ENCODE data around the gene BBS9. TPM values are rescaled to one million over a fixed set of nuclear protein-coding genes. Genes with fewer than 3 reads are reported as not detected.

The BBS9 gene
- total and polyA plus RNA-seq, 9 of the 15 experiments (the other 6 are each of a cell fraction or from before 2014, with no cell fraction given), result 0.77 to 3.3 (median 2.4) TPM

DNA sequence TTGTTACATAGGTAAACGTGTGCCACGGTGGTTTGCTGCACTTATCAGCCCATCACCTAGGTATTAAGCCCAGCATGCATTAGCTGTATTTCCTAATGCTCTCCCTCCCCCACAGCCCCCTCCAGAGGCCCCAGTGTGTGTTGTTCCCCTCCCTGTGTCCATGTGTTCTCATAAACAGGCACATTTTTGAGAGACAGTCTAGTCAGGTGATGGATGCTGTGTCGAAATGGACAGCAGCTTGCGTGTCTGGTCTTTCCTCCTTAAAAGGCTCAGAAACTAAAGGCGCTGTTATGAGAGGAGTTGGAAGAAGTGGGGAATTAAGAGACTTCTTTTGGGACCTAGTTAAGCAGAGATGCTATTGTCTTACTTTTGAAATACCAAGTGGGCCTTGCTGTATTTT is 296.0 kb downstream of the BBS9 start (continued):
- TF ChIP-seq JUN (IDR thresholded peaks at IDR 0.05; ENCODE audit: borderline replicate concordance, low read depth, low read length) (no peak), JUN (CRISPR knock-in tag; IDR thresholded peaks at IDR 0.05; ENCODE audit: borderline replicate concordance) (no peak), COPS2 (conservative IDR thresholded peaks at IDR 0.05) (no peak), RCOR1 (IDR thresholded peaks at IDR 0.05; ENCODE audit: borderline replicate concordance in 1 of 2, low read depth in 2 of 2, low read length in 2 of 2) (no peak), CREM (IDR thresholded peaks at IDR 0.05; ENCODE audit: low read depth) (no peak), TBP (optimal IDR thresholded peaks at IDR 0.05; ENCODE audit: low read depth, low read length) (no peak), SRSF1 (IDR thresholded peaks at IDR 0.05; ENCODE audit: low read depth, low read length) (no peak)

GRCh38 chr7:33425929-33426678 is 296.7 kb downstream of the BBS9 start:
- Histone ChIP-seq H3K79me2 (ENCODE audit: control insufficient read depth, insufficient read depth, low read length) (no peaks in the 10 kb centered on the region), H3K27ac (ENCODE audit: extremely low read depth, low read depth, low read length) (no peak overlapping the region), H2AFZ (ENCODE audit: low read depth, low read length) (no peak overlapping the region), H3K36me3 (ENCODE audit: control insufficient read depth, insufficient read depth, low read length) (no peaks in the 10 kb centered on the region), H3K9me1 (ENCODE audit: control insufficient read depth, insufficient read depth, low read length) (no peaks in the 10 kb centered on the region), H3K9me3 (replicated peaks; ENCODE audit: control insufficient read depth, insufficient read depth, low read depth, low read length) (no peaks in the 10 kb centered on the region), H3K4me1 (replicated peaks in 1 of 2; ENCODE audit: control insufficient read depth in 2 of 2, insufficient read depth in 2 of 2, low read length in 2 of 2) (no peaks in the 10 kb centered on the region), H3K4me2 (ENCODE audit: insufficient read depth, low read length) (no peak overlapping the region), H3K4me3 (no peak overlapping the region), H3K27me3 (ENCODE audit: control insufficient read depth in 2 of 2, insufficient read depth in 2 of 2, low read length in 2 of 2) (no peaks in the 10 kb centered on the region), H4K20me1 (replicated peaks; ENCODE audit: control insufficient read depth, insufficient read depth, low read length) (no peaks in the 10 kb centered on the region), H3K9ac (ENCODE audit: insufficient read depth in 1 of 2, low read depth in 2 of 2, low read length in 2 of 2) (no peak overlapping the region)
- FAIRE-seq (no peak), DNase-seq (ENCODE audit: extremely low read depth in 1 of 4, low spot score in 3 of 4) (no peak), ATAC-seq (no peak)
- 0% methylated on average over 5 of the region's 5 CpGs for WGBS (ENCODE audit: insufficient coverage, low coverage, missing lambda C conversion rate)
- in situ Hi-C loops (cut with MboI), result no loop called here
- ChIA-PET POLR2A (no interaction called here), CTCF (ENCODE audit: low intra/inter-chr PET ratio) (no interaction called here)
- no TSS peak for BruUV-seq (replicated peaks)
- TF ChIP-seq STAG1 (CRISPR knock-in tag; IDR thresholded peaks at IDR 0.05; ENCODE audit: borderline replicate concordance) (no peak), EP300 (IDR thresholded peaks at IDR 0.05; ENCODE audit: low read length) (no peak), ZNF445 (CRISPR knock-in tag; IDR thresholded peaks at IDR 0.05; ENCODE audit: low read depth) (no peak), MTA2 (IDR thresholded peaks at IDR 0.05; ENCODE audit: low read depth) (no peak), POLR2G (IDR thresholded peaks at IDR 0.05; ENCODE audit: low read depth, low read length) (no peak), FOSL1 (tag; conservative IDR thresholded peaks at IDR 0.05) (no peak), PHB2 (IDR thresholded peaks at IDR 0.05; ENCODE audit: low read depth) (no peak)
- TF ChIP-seq, protein P1, sequence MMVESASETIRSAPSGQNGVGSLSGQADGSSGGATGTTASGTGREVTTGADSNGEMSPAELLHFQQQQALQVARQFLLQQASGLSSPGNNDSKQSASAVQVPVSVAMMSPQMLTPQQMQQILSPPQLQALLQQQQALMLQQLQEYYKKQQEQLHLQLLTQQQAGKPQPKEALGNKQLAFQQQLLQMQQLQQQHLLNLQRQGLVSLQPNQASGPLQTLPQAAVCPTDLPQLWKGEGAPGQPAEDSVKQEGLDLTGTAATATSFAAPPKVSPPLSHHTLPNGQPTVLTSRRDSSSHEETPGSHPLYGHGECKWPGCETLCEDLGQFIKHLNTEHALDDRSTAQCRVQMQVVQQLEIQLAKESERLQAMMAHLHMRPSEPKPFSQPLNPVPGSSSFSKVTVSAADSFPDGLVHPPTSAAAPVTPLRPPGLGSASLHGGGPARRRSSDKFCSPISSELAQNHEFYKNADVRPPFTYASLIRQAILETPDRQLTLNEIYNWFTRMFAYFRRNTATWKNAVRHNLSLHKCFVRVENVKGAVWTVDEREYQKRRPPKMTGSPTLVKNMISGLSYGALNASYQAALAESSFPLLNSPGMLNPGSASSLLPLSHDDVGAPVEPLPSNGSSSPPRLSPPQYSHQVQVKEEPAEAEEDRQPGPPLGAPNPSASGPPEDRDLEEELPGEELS (CRISPR knock-in tag; IDR thresholded peaks at IDR 0.05; ENCODE audit: borderline replicate concordance), result no peak
- TF ChIP-seq, protein P2, sequence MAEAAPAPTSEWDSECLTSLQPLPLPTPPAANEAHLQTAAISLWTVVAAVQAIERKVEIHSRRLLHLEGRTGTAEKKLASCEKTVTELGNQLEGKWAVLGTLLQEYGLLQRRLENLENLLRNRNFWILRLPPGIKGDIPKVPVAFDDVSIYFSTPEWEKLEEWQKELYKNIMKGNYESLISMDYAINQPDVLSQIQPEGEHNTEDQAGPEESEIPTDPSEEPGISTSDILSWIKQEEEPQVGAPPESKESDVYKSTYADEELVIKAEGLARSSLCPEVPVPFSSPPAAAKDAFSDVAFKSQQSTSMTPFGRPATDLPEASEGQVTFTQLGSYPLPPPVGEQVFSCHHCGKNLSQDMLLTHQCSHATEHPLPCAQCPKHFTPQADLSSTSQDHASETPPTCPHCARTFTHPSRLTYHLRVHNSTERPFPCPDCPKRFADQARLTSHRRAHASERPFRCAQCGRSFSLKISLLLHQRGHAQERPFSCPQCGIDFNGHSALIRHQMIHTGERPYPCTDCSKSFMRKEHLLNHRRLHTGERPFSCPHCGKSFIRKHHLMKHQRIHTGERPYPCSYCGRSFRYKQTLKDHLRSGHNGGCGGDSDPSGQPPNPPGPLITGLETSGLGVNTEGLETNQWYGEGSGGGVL (CRISPR knock-in tag; IDR thresholded peaks at IDR 0.05), result no peak
- TF ChIP-seq, protein P3, sequence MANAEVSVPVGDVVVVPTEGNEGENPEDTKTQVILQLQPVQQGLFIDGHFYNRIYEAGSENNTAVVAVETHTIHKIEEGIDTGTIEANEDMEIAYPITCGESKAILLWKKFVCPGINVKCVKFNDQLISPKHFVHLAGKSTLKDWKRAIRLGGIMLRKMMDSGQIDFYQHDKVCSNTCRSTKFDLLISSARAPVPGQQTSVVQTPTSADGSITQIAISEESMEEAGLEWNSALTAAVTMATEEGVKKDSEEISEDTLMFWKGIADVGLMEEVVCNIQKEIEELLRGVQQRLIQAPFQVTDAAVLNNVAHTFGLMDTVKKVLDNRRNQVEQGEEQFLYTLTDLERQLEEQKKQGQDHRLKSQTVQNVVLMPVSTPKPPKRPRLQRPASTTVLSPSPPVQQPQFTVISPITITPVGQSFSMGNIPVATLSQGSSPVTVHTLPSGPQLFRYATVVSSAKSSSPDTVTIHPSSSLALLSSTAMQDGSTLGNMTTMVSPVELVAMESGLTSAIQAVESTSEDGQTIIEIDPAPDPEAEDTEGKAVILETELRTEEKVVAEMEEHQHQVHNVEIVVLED (CRISPR knock-in tag; IDR thresholded peaks at IDR 0.05), result no peak
- intact Hi-C loops (cut with micrococcal nuclease), result no loop called here

Data from K562 (cell line).